Activated CD8-positive, alpha-beta memory T cell treated with anti-CD3 and anti-CD28 coated beads, Interleukin-2, amount 10 ng/mL, durations not matched to agents 7 days and 5 days (primary cell): ENCODE results near the gene RRP1B. TPM values are rescaled to one million over a fixed set of nuclear protein-coding genes. Genes with fewer than 3 reads are reported as not detected.

Experiments used
- ATAC-seq: fragments of 150-1000 bp; cut with Tn5 transposase; one replicate; pipeline ENCODE4 v1.10.0; 2021; ENCODE audit warnings: moderate library complexity
- CTCF ChIA-PET: fragments of 350-600 bp; sonication (Branson Sonifier 250); formaldehyde crosslinking; loops from one replicate; lab custom pipeline; 2021; ENCODE audit warnings: antibody characterized with exemption; lab: Charles Lee
- DNase-seq: peaks from one replicate; pipeline ENCODE4 v3.0.0-alpha.2; 2020
- H3K27ac Mint-ChIP-seq: one replicate; pipeline ENCODE4 v1.8.0; 2021; ENCODE audit warnings: mild to moderate bottlenecking, mixed read lengths
- H3K27me3 Mint-ChIP-seq: one replicate; pipeline ENCODE4 v1.8.0; 2021; ENCODE audit warnings: mixed read lengths
- H3K36me3 Mint-ChIP-seq: one replicate; pipeline ENCODE4 v1.8.0; 2021; ENCODE audit warnings: mild to moderate bottlenecking, mixed read lengths
- H3K4me1 Mint-ChIP-seq: one replicate; pipeline ENCODE4 v1.8.0; 2021; ENCODE audit warnings: mixed read lengths
- H3K4me3 Mint-ChIP-seq: one replicate; pipeline ENCODE4 v1.8.0; 2021; ENCODE audit warnings: mild to moderate bottlenecking, moderate library complexity, mixed read lengths
- H3K9me3 Mint-ChIP-seq: one replicate; pipeline ENCODE4 v1.8.0; 2022; ENCODE audit warnings: low read depth, mixed read lengths
- total RNA-seq, 2 experiments: library from RNA; stranded (reverse); gene quantifications; one replicate each; pipeline ENCODE4 v1.2.3, GENCODE V29; 2021

RRP1B gene
- total RNA-seq, 2 experiments from 2014 or later, result 49.1 to 50.4 TPM

GRCh38 chr21:43626390-43626789 is 33.0 kb upstream of the RRP1B start:
- Mint-ChIP-seq H3K27me3 (peaks cover 40% of the 10 kb centered on the region), H3K36me3 (peaks cover 2% of the 10 kb centered on the region), H3K27ac (no peak overlapping the region), H3K4me1 (peaks cover 2% of the 10 kb centered on the region), H3K9me3 (no peaks in the 10 kb centered on the region), H3K4me3 (no peak overlapping the region)
- ATAC-seq (no peak), DNase-seq (no peak)
- CTCF ChIA-PET, result interaction anchor here (1.8 kb wide), 1 partner anchor 13 kb away, joined by 5 read pairs; no protein-coding TSS in a partner anchor

DNA sequence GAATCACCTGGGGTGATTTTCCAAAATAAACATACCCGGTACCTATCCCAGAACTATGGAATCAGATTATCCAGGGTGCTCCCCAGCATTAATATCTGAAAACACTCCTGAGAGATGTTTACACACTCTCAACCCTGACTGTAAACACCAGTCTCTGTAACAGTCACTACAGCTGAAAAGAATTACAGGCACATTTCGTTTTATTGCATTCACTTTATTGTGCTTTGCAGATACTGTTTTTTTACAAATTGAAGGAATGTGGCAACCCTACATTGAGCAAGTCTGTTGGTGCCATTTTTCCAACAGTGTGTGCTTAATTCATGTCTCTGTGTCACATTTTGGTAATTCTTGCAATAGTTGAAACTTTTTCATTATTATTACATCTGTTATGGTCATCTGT is 31.8 kb upstream of the RRP1B start:
- Mint-ChIP-seq H3K4me1 (no peaks in the 10 kb centered on the region), H3K27ac (no peak overlapping the region), H3K9me3 (no peaks in the 10 kb centered on the region), H3K4me3 (no peak overlapping the region), H3K27me3 (peaks cover 40% of the 10 kb centered on the region), H3K36me3 (no peaks in the 10 kb centered on the region)
- ATAC-seq (no peak), DNase-seq (no peak)
- CTCF ChIA-PET, result interaction anchor here (1.0 kb wide), 1 partner anchor 12 kb away, joined by 3 read pairs; no protein-coding TSS in a partner anchor

DNA sequence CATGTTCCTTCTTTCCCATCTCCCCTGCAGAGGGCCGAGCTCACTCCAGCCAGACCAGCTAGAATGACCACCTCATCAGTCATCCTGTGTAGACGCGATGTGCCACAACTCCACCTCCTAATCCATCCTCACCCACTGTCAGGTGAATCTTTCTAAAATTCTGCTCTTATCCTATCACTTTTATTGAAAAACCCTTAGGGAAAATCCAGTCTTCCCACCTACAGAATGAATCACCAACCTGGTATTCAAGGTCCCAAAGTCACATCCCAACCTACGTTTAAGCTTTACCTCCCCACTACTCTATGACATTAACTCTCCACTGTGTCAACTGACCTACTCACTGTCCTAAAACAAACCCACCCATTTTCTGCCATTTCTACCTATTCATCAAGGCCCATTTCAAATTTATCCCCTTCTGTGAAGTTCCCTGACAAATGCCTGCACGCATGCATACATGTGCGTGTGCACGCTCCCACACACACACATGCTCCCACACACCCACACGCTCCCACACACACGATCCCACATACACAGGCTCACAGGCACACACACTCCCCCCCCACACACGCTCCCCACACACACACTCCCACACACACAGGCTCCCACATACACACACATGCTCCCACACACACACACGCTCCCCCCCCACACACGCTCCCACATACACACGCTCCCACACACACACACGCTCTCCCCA is 27.8 kb upstream of the RRP1B start:
- peaks cover 15% of the 10 kb centered on the region for H3K27me3 Mint-ChIP-seq
- H3K36me3 Mint-ChIP-seq, result no peaks in the 10 kb centered on the region
- H3K9me3 Mint-ChIP-seq, result no peaks in the 10 kb centered on the region
- no peak overlapping the region for H3K27ac Mint-ChIP-seq
- no peak overlapping the region for H3K4me3 Mint-ChIP-seq
- DNase-seq (no peak), ATAC-seq (no peak)
- no peaks in the 10 kb centered on the region for H3K4me1 Mint-ChIP-seq
- CTCF ChIA-PET, result no interaction called here

GRCh38 chr21:43632373-43632905 is 26.9 kb upstream of the RRP1B start:
- CTCF ChIA-PET, result no interaction called here
- ATAC-seq, result no peak
- H3K36me3 Mint-ChIP-seq, result no peaks in the 10 kb centered on the region
- H3K9me3 Mint-ChIP-seq, result no peaks in the 10 kb centered on the region
- DNase-seq, result no peak
- H3K4me3 Mint-ChIP-seq, result no peak overlapping the region
- H3K4me1 Mint-ChIP-seq, result no peaks in the 10 kb centered on the region
- peaks cover 14% of the 10 kb centered on the region for H3K27me3 Mint-ChIP-seq
- no peak overlapping the region for H3K27ac Mint-ChIP-seq

DNA sequence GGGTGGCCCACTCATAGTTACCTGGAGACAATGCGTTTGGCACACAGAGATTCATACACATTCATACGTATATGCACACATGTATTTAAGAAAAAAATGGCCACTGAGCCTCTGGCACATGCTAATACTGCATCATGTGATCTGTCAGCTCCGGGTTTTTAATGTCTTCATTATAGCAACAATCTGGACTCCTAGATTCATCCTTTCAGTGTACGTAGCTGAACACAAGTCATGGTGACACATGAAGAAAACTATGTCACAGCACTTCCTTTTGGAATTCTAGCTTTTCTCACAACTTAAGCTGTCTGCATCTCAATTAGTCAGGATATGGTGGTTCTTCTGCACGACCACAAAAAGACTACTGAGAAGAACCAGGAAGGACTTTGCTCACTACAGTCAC is 24.7 kb upstream of the RRP1B start:
- H3K9me3 Mint-ChIP-seq, result no peaks in the 10 kb centered on the region
- no peaks in the 10 kb centered on the region for H3K36me3 Mint-ChIP-seq
- H3K4me3 Mint-ChIP-seq, result no peak overlapping the region
- ATAC-seq (no peak), DNase-seq (no peak)
- H3K4me1 Mint-ChIP-seq, result no peaks in the 10 kb centered on the region
- peaks cover 6% of the 10 kb centered on the region for H3K27me3 Mint-ChIP-seq
- no peak overlapping the region for H3K27ac Mint-ChIP-seq
- CTCF ChIA-PET, result interaction anchor here (0.7 kb wide), 1 partner anchor 11 kb away, joined by 3 read pairs; no protein-coding TSS in a partner anchor

GRCh38 chr21:43635436-43635835 is 23.9 kb upstream of the RRP1B start:
- no peaks in the 10 kb centered on the region for H3K9me3 Mint-ChIP-seq
- no peak for DNase-seq
- H3K27me3 Mint-ChIP-seq, result peaks cover 3% of the 10 kb centered on the region
- H3K36me3 Mint-ChIP-seq, result no peaks in the 10 kb centered on the region
- CTCF ChIA-PET, result no interaction called here
- H3K4me1 Mint-ChIP-seq, result no peaks in the 10 kb centered on the region
- no peak overlapping the region for H3K27ac Mint-ChIP-seq
- H3K4me3 Mint-ChIP-seq, result no peak overlapping the region
- ATAC-seq, result no peak

- ATAC-seq (no peak), DNase-seq (no peak)
- no peaks in the 10 kb centered on the region for H3K36me3 Mint-ChIP-seq
- CTCF ChIA-PET, result no interaction called here
- H3K4me1 Mint-ChIP-seq, result no peaks in the 10 kb centered on the region
- no peaks in the 10 kb centered on the region for H3K9me3 Mint-ChIP-seq
- H3K27me3 Mint-ChIP-seq, result no peaks in the 10 kb centered on the region
- H3K27ac Mint-ChIP-seq, result no peak overlapping the region
- H3K4me3 Mint-ChIP-seq, result no peak overlapping the region
These were observed 21.7 kb upstream of the RRP1B start for GRCh38 chr21:43637530-43638158.

DNA sequence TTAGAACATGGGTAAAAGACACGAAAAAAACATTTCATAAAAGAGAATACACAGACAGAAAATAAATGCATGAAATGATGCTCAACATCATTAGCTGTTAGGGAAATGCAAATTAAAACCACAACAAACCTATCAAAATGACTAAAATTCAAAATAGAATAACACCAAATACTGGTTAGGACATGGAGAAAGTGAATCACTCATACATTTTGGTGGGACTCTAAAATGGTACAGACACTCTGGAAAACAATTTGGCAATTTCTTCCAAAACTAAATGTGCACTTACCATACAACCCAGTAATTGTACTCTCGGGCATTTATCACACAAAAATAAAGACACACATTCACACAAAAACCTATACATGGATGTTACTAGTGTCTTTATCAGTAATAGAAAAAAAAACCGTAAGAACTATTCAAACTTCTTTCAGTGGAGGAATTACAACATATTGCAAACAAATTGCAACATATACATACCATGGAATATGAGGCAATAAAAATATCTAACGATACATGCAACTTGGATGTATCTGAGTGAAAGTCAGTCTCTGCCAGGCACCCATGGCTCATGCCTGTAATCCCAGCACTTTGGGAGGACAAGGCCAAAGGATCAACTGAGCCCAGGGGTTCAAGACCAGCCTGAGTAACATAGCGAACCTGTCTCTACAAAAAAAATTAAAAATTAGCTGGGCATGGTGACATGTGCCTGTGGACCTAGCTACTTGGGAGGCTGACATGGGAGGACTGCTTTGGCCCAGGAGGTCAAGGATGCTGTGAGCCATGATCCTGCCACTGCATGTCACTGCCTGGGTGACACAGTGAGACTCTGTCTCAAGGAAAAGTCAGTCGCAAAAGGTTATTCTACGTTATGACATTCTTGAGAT is 19.6 kb upstream of the RRP1B start:
- peaks cover 2% of the 10 kb centered on the region for H3K27me3 Mint-ChIP-seq
- no peaks in the 10 kb centered on the region for H3K36me3 Mint-ChIP-seq
- CTCF ChIA-PET, result interaction anchor here (0.9 to 1.5 kb wide), 3 partner anchors 13 to 42 kb away, joined by 3 to 4 read pairs (median 3); no protein-coding TSS in a partner anchor
- H3K4me1 Mint-ChIP-seq, result peaks cover 4% of the 10 kb centered on the region
- DNase-seq (no peak), ATAC-seq (no peak)
- no peak overlapping the region for H3K27ac Mint-ChIP-seq
- no peaks in the 10 kb centered on the region for H3K9me3 Mint-ChIP-seq
- H3K4me3 Mint-ChIP-seq, result no peak overlapping the region

- Mint-ChIP-seq H3K9me3 (no peaks in the 10 kb centered on the region), H3K27ac (no peak overlapping the region), H3K36me3 (no peaks in the 10 kb centered on the region), H3K27me3 (peaks cover 2% of the 10 kb centered on the region), H3K4me3 (no peak overlapping the region), H3K4me1 (peaks cover 9% of the 10 kb centered on the region)
- ATAC-seq, result no peak
- DNase-seq, result no peak
- CTCF ChIA-PET, result interaction anchor here (1.0 kb wide), 1 partner anchor 20 kb away, joined by 3 read pairs; no protein-coding TSS in a partner anchor
These were observed 19.0 kb upstream of the RRP1B start for GRCh38 chr21:43640400-43640799.

- Mint-ChIP-seq H3K4me1 (peaks cover 22% of the 10 kb centered on the region), H3K4me3 (no peak overlapping the region), H3K9me3 (no peaks in the 10 kb centered on the region), H3K27ac (no peak overlapping the region), H3K36me3 (no peaks in the 10 kb centered on the region), H3K27me3 (peaks cover 8% of the 10 kb centered on the region)
- CTCF ChIA-PET, result no interaction called here
- DNase-seq (no peak), ATAC-seq (no peak)
These were observed 16.2 kb upstream of the RRP1B start for GRCh38 chr21:43643193-43643592.

GRCh38 chr21:43644071-43644470 is 15.3 kb upstream of the RRP1B start:
- Mint-ChIP-seq H3K27me3 (peaks cover 13% of the 10 kb centered on the region), H3K9me3 (no peaks in the 10 kb centered on the region), H3K4me3 (no peak overlapping the region), H3K4me1 (peaks cover 22% of the 10 kb centered on the region), H3K36me3 (no peaks in the 10 kb centered on the region), H3K27ac (no peak overlapping the region)
- CTCF ChIA-PET, result interaction anchor here (1.8 kb wide), 1 partner anchor 30 kb away, joined by 5 read pairs; no protein-coding TSS in a partner anchor
- ATAC-seq (no peak), DNase-seq (no peak)

DNA sequence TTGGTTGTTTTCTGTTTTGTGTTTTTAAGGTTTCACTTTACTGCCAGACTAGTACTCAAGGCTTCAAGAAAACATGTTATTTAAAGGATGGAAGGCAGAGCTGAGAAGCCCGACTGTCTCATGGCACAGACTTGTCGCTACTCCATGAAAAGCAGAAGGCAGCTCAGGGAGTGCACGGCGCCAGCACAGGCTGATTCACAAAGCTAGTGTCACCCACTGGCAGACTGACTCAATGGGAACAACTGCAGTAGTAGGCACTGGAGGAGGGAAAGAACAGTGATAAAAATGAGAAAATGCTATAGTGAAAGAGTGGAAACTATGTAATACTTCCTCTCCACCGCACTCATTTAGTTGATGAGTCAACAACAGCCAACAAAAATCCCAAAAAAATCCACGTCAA is 14.8 kb upstream of the RRP1B start:
- CTCF ChIA-PET, result interaction anchor here (0.6 to 1.8 kb wide), 5 partner anchors 9 to 49 kb away, joined by 3 to 5 read pairs (median 3); no protein-coding TSS in a partner anchor

More for the DNA sequence above, 14.8 kb upstream of the RRP1B start:
- H3K27me3 Mint-ChIP-seq, result peaks cover 13% of the 10 kb centered on the region
- H3K36me3 Mint-ChIP-seq, result no peaks in the 10 kb centered on the region
- peaks cover 22% of the 10 kb centered on the region for H3K4me1 Mint-ChIP-seq
- no peaks in the 10 kb centered on the region for H3K9me3 Mint-ChIP-seq
- ATAC-seq, result no peak
- H3K27ac Mint-ChIP-seq, result peak overlapping the region; percentile 24
- DNase-seq, result no peak
- H3K4me3 Mint-ChIP-seq, result no peak overlapping the region
